SK-N-SH (cell line): ENCODE results near the gene SPAG9. TPM values are rescaled to one million over a fixed set of nuclear protein-coding genes. Genes with fewer than 3 reads are reported as not detected.

Experiments
- CTCF ChIA-PET: fragments of 300-600, 350-600 bp; formaldehyde crosslinking; extraction: SDS; loops from one replicate; lab custom pipeline; 2021; lab: Yijun Ruan, JAX
- POLR2A ChIA-PET: fragments of 350-600 bp; sonication (Branson Sonifier 250); formaldehyde crosslinking; extraction: SDS; loops from one replicate; lab custom pipeline; 2020; ENCODE audit warnings: antibody characterized with exemption, inconsistent platforms; lab: Yijun Ruan, JAX
- DNase-seq: peaks from one replicate; pipeline ENCODE4 v3.0.0; 2012
- H2AFZ ChIP-seq: fragments of 200-600 bp; sonication (generic); 2 replicates; pipeline ENCODE4 v1.8.1; 2016; ENCODE audit warnings: antibody characterized with exemption, mild to moderate bottlenecking, low read depth
- H3F3A ChIP-seq: fragments of 200-600 bp; sonication (generic); replicated peaks from 2 replicates; pipeline ENCODE3; 2016; ENCODE audit warnings: antibody characterized with exemption, mild to moderate bottlenecking; ENCODE audit not compliant: insufficient read depth
- H3K27ac ChIP-seq, 2 experiments: fragments of 200-500 bp in 1 of 2; fragments of 200-600 bp in 1 of 2; sonication (Bioruptor generic) in 1 of 2; sonication (generic), shearing (Covaris generic) in 1 of 2; 2 replicates each; pipeline versions ENCODE4 v1.5.1 to v1.6.1; 2014 to 2016; ENCODE audit warnings: low read depth in 2 of 2, inconsistent platforms in 1 of 2, low read length in 1 of 2, mild to moderate bottlenecking in 1 of 2, mixed read lengths in 1 of 2
- H3K27me3 ChIP-seq: fragments of 200-600 bp; sonication (generic), shearing (Covaris generic); 2 replicates; pipeline ENCODE4 v1.6.1; 2016; ENCODE audit warnings: mixed run types; ENCODE audit not compliant: insufficient read depth
- H3K36me3 ChIP-seq, 2 experiments: fragments of 200-500 bp in 1 of 2; fragments of 200-600 bp in 1 of 2; sonication (Bioruptor generic) in 1 of 2; sonication (generic) in 1 of 2; replicated peaks in 1 of 2; 2 replicates each; pipeline versions ENCODE3 to v1.5.1; 2014 to 2016; ENCODE audit warnings: low read length in 1 of 2, mild to moderate bottlenecking in 1 of 2; ENCODE audit not compliant: insufficient read depth in 2 of 2, control insufficient read depth in 1 of 2
- H3K4me1 ChIP-seq, 2 experiments: fragments of 200-500 bp in 1 of 2; fragments of 200-600 bp in 1 of 2; sonication (Bioruptor generic) in 1 of 2; sonication (generic), shearing (Covaris generic) in 1 of 2; 2 replicates each; pipeline versions ENCODE4 v1.5.1 to v1.6.1; 2014 to 2016; ENCODE audit warnings: low read depth in 1 of 2, low read length in 1 of 2, mixed run types in 1 of 2; ENCODE audit not compliant: insufficient read depth in 2 of 2, control insufficient read depth in 1 of 2
- H3K4me2 ChIP-seq: fragments of 200-600 bp; sonication (generic), shearing (Covaris generic); 2 replicates; pipeline ENCODE4 v1.6.1; 2017; ENCODE audit warnings: mixed run types
- H3K4me3 ChIP-seq, 2 experiments: fragments of 200-500 bp in 1 of 2; fragments of 200-600 bp in 1 of 2; sonication (Bioruptor generic) in 1 of 2; sonication (generic), shearing (Covaris generic) in 1 of 2; 2 replicates each; pipeline versions ENCODE4 v1.5.1 to v1.8.1; 2014 to 2016; ENCODE audit warnings: low read depth in 2 of 2, inconsistent platforms in 1 of 2, low read length in 1 of 2, mild to moderate bottlenecking in 1 of 2, mixed read lengths in 1 of 2, moderate library complexity in 1 of 2
- H3K79me2 ChIP-seq: fragments of 200-600 bp; sonication (generic); 2 replicates; pipeline ENCODE4 v1.8.1; 2017; ENCODE audit warnings: mild to moderate bottlenecking; ENCODE audit not compliant: insufficient read depth
- H3K9ac ChIP-seq: fragments of 200-600 bp; sonication (generic); 2 replicates; pipeline ENCODE4 v1.6.1; 2017; ENCODE audit warnings: mixed run types
- H3K9me2 ChIP-seq: fragments of 200-600 bp; sonication (generic); 2 replicates; pipeline ENCODE4 v1.6.1; 2017; ENCODE audit warnings: mixed run types
- H3K9me3 ChIP-seq: fragments of 200-600 bp; sonication (generic); 2 replicates; pipeline ENCODE4 v1.6.1; 2017; ENCODE audit warnings: mixed run types, mild to moderate bottlenecking, moderate library complexity
- H4K20me1 ChIP-seq: fragments of 200-600 bp; sonication (generic); 2 replicates; pipeline ENCODE4 v1.6.1; 2017; ENCODE audit warnings: mild to moderate bottlenecking, mixed run types; ENCODE audit not compliant: insufficient read depth
- EZH2phosphoT487 ChIP-seq: fragments of 200-600 bp; sonication (generic); IDR thresholded peaks from 2 replicates; pipeline ENCODE4 v1.6.1; 2017; ENCODE audit warnings: low read depth, mixed run types, mild to moderate bottlenecking, antibody characterized with exemption, moderate library complexity, borderline replicate concordance
- FOSL2 ChIP-seq: IDR thresholded peaks from 2 replicates; pipeline ENCODE4 v1.4.0; 2012; ENCODE audit warnings: low read depth, mild to moderate bottlenecking, moderate library complexity, borderline replicate concordance
- FOXM1 ChIP-seq: IDR thresholded peaks from 2 replicates; pipeline ENCODE4 v1.4.0; 2012; ENCODE audit warnings: low read depth, mild to moderate bottlenecking
- GABPA ChIP-seq: IDR thresholded peaks from 2 replicates; pipeline ENCODE4 v1.4.0; 2012; ENCODE audit warnings: low read depth, mild to moderate bottlenecking
- MEF2A ChIP-seq: IDR thresholded peaks from 2 replicates; pipeline ENCODE4 v1.4.0; 2012; ENCODE audit warnings: low read depth, borderline replicate concordance
- NFIC ChIP-seq: IDR thresholded peaks from 2 replicates; pipeline ENCODE4 v1.4.0; 2012; ENCODE audit warnings: borderline replicate concordance
- POLR2AphosphoS5 ChIP-seq: IDR thresholded peaks from 2 replicates; pipeline ENCODE4 v1.6.1; 2012; ENCODE audit warnings: low read depth, low read length
- RCOR1 ChIP-seq: fragments of 150-350 bp; IDR thresholded peaks from 2 replicates; pipeline ENCODE4 v1.6.1; 2017; ENCODE audit warnings: antibody characterized with exemption, low read length
- RXRA ChIP-seq: IDR thresholded peaks from 2 replicates; pipeline ENCODE4 v1.4.0; 2012; ENCODE audit warnings: low read depth, mild to moderate bottlenecking, borderline replicate concordance
- SMC3 ChIP-seq: IDR thresholded peaks from 2 replicates; pipeline ENCODE4 v1.6.1; 2012; ENCODE audit warnings: low read depth, low read length, improper control_type of control experiment
- TAF1 ChIP-seq: IDR thresholded peaks from 2 replicates; pipeline ENCODE4 v1.6.1; 2012; ENCODE audit warnings: low read depth, mild to moderate bottlenecking, low read length, moderate library complexity, borderline replicate concordance
- TCF12 ChIP-seq: IDR thresholded peaks from 2 replicates; pipeline ENCODE4 v1.4.0; 2012
- WGBS: methylation state at CpG from one replicate; pipeline ENCODE4 v1.1.6; 2017; ENCODE audit warnings: low lambda C conversion rate; 5-methylcytosine and 5-hydroxymethylcytosine counted together
- polyA plus RNA-seq, 3 experiments: library from polyadenylated mRNA; depleted of rRNA; stranded (reverse); fragments of >200 nt; gene quantifications; 2 replicates each; pipeline ENCODE4 v1.2.3, GENCODE V29; 2012
- TF ChIP-seq, protein P1 (sequence below): IDR thresholded peaks from 2 replicates; pipeline ENCODE4 v1.6.1; 2012; ENCODE audit warnings: mild to moderate bottlenecking, low read depth, low read length, moderate library complexity
- TF ChIP-seq, protein P2 (sequence below): IDR thresholded peaks from 2 replicates; pipeline ENCODE4 v1.4.0; 2012; ENCODE audit warnings: low read depth, borderline replicate concordance
- TF ChIP-seq, protein P3 (sequence below): fragments of 150-350 bp; IDR thresholded peaks from 2 replicates; pipeline ENCODE4 v1.6.1; 2016; ENCODE audit warnings: mild to moderate bottlenecking, low read depth, low read length
- TF ChIP-seq, protein P4 (sequence below): fragments of 150-350 bp; IDR thresholded peaks from 2 replicates; pipeline ENCODE4 v1.6.1; 2017; ENCODE audit warnings: antibody characterized with exemption, low read length, low read depth, borderline replicate concordance
- TF ChIP-seq, protein P5 (sequence below): fragments of 200-600 bp; sonication (generic); IDR thresholded peaks from 2 replicates; pipeline ENCODE4 v1.6.1; 2017; ENCODE audit warnings: antibody characterized with exemption, mild to moderate bottlenecking, moderate library complexity
- TF ChIP-seq, protein P6 (sequence below): IDR thresholded peaks from 2 replicates; pipeline ENCODE4; 2012
- TF ChIP-seq, protein P7 (sequence below): IDR thresholded peaks from 2 replicates; pipeline ENCODE4 v1.4.0; 2012; ENCODE audit warnings: low read depth

SPAG9 gene
- polyA plus RNA-seq, 1 of the 3 experiments (the other 2 are of a cell fraction): 32.1 TPM

DNA sequence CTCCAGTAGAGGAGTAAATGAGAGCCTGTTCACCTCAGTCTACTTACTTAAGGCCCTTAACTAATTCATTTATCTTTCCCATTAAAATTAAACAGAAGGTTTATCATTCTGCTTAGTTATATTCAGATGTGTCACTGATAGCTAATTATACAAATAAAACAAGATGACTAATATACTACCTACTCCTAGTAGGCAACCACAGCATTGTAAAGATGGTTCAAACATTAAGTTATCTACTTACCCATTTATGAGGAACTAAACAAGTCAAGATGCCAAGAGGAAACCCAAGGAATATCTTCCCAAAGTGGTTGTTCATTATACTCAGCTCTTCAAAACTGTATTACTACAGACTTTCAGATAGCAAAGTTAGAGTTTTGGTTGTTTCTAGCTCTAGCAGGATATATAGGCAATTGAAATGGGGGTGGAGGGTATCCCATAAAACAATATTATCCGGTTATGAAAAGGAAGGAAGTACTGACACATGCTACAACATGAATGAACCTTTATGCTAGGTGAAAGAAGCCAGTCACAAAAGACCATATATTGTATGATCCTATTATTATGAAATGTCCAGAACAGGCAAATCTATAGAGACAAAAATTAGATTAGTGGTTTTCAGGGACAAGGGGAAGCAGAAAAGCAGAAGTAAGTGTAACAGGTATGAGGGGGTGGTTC is 56.5 kb downstream of the SPAG9 start:
- Histone ChIP-seq H3K79me2 (peaks cover 94% of the 10 kb centered on the region), H3F3A (peaks cover 5% of the 10 kb centered on the region), H3K27me3 (no peaks in the 10 kb centered on the region), H3K9me3 (no peaks in the 10 kb centered on the region), H3K4me2 (no peak overlapping the region), H2AFZ (no peak overlapping the region), H4K20me1 (0 out of 2 replicates have a peak, but pooled peaks cover 4% of the 10 kb centered on the region), H3K4me3 (no peak overlapping the region), H3K36me3 (no peaks in the 10 kb centered on the region), H3K4me1 (peaks cover 0 to 8% of the 10 kb centered on the region in 2 experiments; a peak in 1 of 4 replicates)
- ChIA-PET CTCF (interaction anchor here (0.9 to 13.4 kb wide), 6 partner anchors 19 to 201 kb away, joined by 3 to 247 read pairs (median 4); partner anchors contain the start of gene NME1), POLR2A (no interaction called here)
- no peak for DNase-seq
- TF ChIP-seq MEF2A (no peak), EZH2phosphoT487 (no peak), NFIC (no peak), GABPA (no peak), POLR2AphosphoS5 (no peak), SMC3 (no peak), FOXM1 (no peak), FOSL2 (no peak), RXRA (no peak), TAF1 (no peak), TCF12 (no peak), RCOR1 (no peak)
- TF ChIP-seq, protein P1, sequence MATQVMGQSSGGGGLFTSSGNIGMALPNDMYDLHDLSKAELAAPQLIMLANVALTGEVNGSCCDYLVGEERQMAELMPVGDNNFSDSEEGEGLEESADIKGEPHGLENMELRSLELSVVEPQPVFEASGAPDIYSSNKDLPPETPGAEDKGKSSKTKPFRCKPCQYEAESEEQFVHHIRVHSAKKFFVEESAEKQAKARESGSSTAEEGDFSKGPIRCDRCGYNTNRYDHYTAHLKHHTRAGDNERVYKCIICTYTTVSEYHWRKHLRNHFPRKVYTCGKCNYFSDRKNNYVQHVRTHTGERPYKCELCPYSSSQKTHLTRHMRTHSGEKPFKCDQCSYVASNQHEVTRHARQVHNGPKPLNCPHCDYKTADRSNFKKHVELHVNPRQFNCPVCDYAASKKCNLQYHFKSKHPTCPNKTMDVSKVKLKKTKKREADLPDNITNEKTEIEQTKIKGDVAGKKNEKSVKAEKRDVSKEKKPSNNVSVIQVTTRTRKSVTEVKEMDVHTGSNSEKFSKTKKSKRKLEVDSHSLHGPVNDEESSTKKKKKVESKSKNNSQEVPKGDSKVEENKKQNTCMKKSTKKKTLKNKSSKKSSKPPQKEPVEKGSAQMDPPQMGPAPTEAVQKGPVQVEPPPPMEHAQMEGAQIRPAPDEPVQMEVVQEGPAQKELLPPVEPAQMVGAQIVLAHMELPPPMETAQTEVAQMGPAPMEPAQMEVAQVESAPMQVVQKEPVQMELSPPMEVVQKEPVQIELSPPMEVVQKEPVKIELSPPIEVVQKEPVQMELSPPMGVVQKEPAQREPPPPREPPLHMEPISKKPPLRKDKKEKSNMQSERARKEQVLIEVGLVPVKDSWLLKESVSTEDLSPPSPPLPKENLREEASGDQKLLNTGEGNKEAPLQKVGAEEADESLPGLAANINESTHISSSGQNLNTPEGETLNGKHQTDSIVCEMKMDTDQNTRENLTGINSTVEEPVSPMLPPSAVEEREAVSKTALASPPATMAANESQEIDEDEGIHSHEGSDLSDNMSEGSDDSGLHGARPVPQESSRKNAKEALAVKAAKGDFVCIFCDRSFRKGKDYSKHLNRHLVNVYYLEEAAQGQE: no peak
- TF ChIP-seq, protein P2, sequence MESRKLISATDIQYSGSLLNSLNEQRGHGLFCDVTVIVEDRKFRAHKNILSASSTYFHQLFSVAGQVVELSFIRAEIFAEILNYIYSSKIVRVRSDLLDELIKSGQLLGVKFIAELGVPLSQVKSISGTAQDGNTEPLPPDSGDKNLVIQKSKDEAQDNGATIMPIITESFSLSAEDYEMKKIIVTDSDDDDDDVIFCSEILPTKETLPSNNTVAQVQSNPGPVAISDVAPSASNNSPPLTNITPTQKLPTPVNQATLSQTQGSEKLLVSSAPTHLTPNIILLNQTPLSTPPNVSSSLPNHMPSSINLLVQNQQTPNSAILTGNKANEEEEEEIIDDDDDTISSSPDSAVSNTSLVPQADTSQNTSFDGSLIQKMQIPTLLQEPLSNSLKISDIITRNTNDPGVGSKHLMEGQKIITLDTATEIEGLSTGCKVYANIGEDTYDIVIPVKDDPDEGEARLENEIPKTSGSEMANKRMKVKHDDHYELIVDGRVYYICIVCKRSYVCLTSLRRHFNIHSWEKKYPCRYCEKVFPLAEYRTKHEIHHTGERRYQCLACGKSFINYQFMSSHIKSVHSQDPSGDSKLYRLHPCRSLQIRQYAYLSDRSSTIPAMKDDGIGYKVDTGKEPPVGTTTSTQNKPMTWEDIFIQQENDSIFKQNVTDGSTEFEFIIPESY: no peak
- TF ChIP-seq, protein P3, sequence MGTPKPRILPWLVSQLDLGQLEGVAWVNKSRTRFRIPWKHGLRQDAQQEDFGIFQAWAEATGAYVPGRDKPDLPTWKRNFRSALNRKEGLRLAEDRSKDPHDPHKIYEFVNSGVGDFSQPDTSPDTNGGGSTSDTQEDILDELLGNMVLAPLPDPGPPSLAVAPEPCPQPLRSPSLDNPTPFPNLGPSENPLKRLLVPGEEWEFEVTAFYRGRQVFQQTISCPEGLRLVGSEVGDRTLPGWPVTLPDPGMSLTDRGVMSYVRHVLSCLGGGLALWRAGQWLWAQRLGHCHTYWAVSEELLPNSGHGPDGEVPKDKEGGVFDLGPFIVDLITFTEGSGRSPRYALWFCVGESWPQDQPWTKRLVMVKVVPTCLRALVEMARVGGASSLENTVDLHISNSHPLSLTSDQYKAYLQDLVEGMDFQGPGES: no peak
- TF ChIP-seq, protein P4, sequence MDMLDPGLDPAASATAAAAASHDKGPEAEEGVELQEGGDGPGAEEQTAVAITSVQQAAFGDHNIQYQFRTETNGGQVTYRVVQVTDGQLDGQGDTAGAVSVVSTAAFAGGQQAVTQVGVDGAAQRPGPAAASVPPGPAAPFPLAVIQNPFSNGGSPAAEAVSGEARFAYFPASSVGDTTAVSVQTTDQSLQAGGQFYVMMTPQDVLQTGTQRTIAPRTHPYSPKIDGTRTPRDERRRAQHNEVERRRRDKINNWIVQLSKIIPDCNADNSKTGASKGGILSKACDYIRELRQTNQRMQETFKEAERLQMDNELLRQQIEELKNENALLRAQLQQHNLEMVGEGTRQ: no peak
- TF ChIP-seq, protein P5, sequence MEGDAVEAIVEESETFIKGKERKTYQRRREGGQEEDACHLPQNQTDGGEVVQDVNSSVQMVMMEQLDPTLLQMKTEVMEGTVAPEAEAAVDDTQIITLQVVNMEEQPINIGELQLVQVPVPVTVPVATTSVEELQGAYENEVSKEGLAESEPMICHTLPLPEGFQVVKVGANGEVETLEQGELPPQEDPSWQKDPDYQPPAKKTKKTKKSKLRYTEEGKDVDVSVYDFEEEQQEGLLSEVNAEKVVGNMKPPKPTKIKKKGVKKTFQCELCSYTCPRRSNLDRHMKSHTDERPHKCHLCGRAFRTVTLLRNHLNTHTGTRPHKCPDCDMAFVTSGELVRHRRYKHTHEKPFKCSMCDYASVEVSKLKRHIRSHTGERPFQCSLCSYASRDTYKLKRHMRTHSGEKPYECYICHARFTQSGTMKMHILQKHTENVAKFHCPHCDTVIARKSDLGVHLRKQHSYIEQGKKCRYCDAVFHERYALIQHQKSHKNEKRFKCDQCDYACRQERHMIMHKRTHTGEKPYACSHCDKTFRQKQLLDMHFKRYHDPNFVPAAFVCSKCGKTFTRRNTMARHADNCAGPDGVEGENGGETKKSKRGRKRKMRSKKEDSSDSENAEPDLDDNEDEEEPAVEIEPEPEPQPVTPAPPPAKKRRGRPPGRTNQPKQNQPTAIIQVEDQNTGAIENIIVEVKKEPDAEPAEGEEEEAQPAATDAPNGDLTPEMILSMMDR: no peak
- TF ChIP-seq, protein P6, sequence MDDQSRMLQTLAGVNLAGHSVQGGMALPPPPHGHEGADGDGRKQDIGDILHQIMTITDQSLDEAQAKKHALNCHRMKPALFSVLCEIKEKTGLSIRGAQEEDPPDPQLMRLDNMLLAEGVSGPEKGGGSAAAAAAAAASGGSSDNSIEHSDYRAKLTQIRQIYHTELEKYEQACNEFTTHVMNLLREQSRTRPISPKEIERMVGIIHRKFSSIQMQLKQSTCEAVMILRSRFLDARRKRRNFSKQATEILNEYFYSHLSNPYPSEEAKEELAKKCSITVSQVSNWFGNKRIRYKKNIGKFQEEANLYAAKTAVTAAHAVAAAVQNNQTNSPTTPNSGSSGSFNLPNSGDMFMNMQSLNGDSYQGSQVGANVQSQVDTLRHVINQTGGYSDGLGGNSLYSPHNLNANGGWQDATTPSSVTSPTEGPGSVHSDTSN: no peak
- TF ChIP-seq, protein P7, sequence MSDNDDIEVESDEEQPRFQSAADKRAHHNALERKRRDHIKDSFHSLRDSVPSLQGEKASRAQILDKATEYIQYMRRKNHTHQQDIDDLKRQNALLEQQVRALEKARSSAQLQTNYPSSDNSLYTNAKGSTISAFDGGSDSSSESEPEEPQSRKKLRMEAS: no peak
- TF ChIP-seq, all 33 proteins: peak for 0
- Histone ChIP-seq H3K27ac (no peak overlapping the region), H3K9ac (no peak overlapping the region), H3K9me2 (no peaks in the 10 kb centered on the region)
- 88% methylated on average over 1 of the region's 1 CpG for WGBS
